B cell (primary cell): ENCODE data around the gene CATSPERD. TPM values are rescaled to one million over a fixed set of nuclear protein-coding genes. Genes with fewer than 3 reads are reported as not detected.
"Not testable (repeated sequence)": the region's sequence is repeated elsewhere in the genome, so short reads cannot be mapped to it uniquely, and the experiment has no call there.

ENCODE experiments used
- ATAC-seq: fragments of 200-7000 bp; cut with Tn5 transposase; one replicate; pipeline ENCODE4 v1.10.0; 2021; ENCODE audit warnings: low read depth, mild to moderate bottlenecking, moderate number of reproducible peaks, moderate library complexity
- CTCF ChIA-PET: fragments of 350-600 bp; sonication (Branson Sonifier 250); formaldehyde crosslinking; loops from one replicate; lab custom pipeline; 2021; ENCODE audit warnings: antibody characterized with exemption, inconsistent platforms; lab: Charles Lee
- POLR2A ChIA-PET: fragments of 350-600 bp; sonication (Branson Sonifier 250); formaldehyde crosslinking; loops from one replicate; lab custom pipeline; 2021; ENCODE audit warnings: antibody characterized with exemption; lab: Charles Lee
- DNase-seq: peaks from one replicate; pipeline ENCODE4 v3.0.0; 2013
- H2AFZ ChIP-seq: 2 replicates; pipeline ENCODE4 v1.6.1; 2012; ENCODE audit warnings: mild to moderate bottlenecking, low read depth, low read length; ENCODE audit not compliant: insufficient read depth, poor library complexity, severe bottlenecking
- H3K27ac ChIP-seq, 2 donors: 1 replicate in 1 of 2; 2 replicates in 1 of 2; pipeline ENCODE4 v1.5.1; 2012 to 2013; ENCODE audit warnings: low read length in 2 of 2, mild to moderate bottlenecking in 2 of 2, moderate library complexity in 1 of 2
- H3K27me3 ChIP-seq, 4 experiments: fragments of 200-600 bp in 1 of 4; sonication (generic) in 1 of 4; replicated peaks in 1 of 4; 1 replicate in 2 of 4; 2 replicates in 2 of 4; pipeline versions ENCODE4 v1.6.1 to v1.7.0; 2013 to 2016; ENCODE audit warnings: low read length in 3 of 4, mild to moderate bottlenecking in 2 of 4, mixed read lengths in 1 of 4, moderate library complexity in 1 of 4; ENCODE audit not compliant: insufficient read depth in 4 of 4, control insufficient read depth in 3 of 4; ENCODE audit errors: control extremely low read depth in 1 of 4
- H3K36me3 ChIP-seq, 2 experiments: replicated peaks in 1 of 2; 1 replicate in 1 of 2; 2 replicates in 1 of 2; pipeline versions ENCODE4 v1.6.1 to v1.7.1; 2013; ENCODE audit warnings: low read length in 1 of 2; ENCODE audit not compliant: insufficient read depth in 2 of 2, control insufficient read depth in 1 of 2; ENCODE audit errors: control extremely low read depth in 1 of 2, extremely low read depth in 1 of 2
- H3K4me1 ChIP-seq, 2 donors: fragments of 200-600 bp in 1 of 2; sonication (generic) in 1 of 2; 1 replicate in 1 of 2; 2 replicates in 1 of 2; pipeline versions ENCODE4 v1.5.1 to v1.6.1; 2013 to 2017; ENCODE audit warnings: low read length in 2 of 2; ENCODE audit not compliant: control insufficient read depth in 2 of 2, insufficient read depth in 2 of 2
- H3K4me2 ChIP-seq: replicated peaks from 2 replicates; pipeline ENCODE3; 2012; ENCODE audit warnings: mild to moderate bottlenecking, low read depth, low read length; ENCODE audit not compliant: poor library complexity, severe bottlenecking
- H3K4me3 ChIP-seq, 5 experiments: fragments of 200-600 bp in 1 of 5; sonication (generic) in 1 of 5; 1 replicate in 3 of 5; 2 replicates in 2 of 5; pipeline versions ENCODE4 v1.5.1 to v1.7.0; 2011 to 2016; ENCODE audit warnings: low read length in 4 of 5, mild to moderate bottlenecking in 4 of 5, low read depth in 2 of 5, control low read depth in 1 of 5, moderate library complexity in 1 of 5; ENCODE audit not compliant: insufficient read depth in 1 of 5; ENCODE audit errors: control extremely low read depth in 1 of 5, extremely low read depth in 1 of 5
- H3K79me2 ChIP-seq: fragments of 200-600 bp; sonication (generic); one replicate; pipeline ENCODE4 v1.6.0; 2016; ENCODE audit warnings: low read length; ENCODE audit not compliant: control insufficient read depth, insufficient read depth
- H3K9ac ChIP-seq: fragments of 200-600 bp; sonication (generic); 2 replicates; pipeline ENCODE4 v1.6.1; 2017; ENCODE audit warnings: mild to moderate bottlenecking, low read length, moderate library complexity
- H3K9me3 ChIP-seq, 3 donors: one replicate each; pipeline versions ENCODE4 v1.6.1 to v1.7.1; 2013; ENCODE audit warnings: low read length in 2 of 3; ENCODE audit not compliant: control insufficient read depth in 2 of 3, insufficient read depth in 1 of 3; ENCODE audit errors: control extremely low read depth in 1 of 3
- H4K20me1 ChIP-seq: 2 replicates; pipeline ENCODE4 v1.6.0; 2012; ENCODE audit warnings: mild to moderate bottlenecking, low read length; ENCODE audit not compliant: insufficient read depth, control insufficient read depth, poor library complexity, severe bottlenecking
- H3K27ac Mint-ChIP-seq: one replicate; pipeline ENCODE4 v1.8.0; 2021; ENCODE audit warnings: mixed read lengths
- H3K27me3 Mint-ChIP-seq: one replicate; pipeline ENCODE4 v1.8.0; 2021; ENCODE audit warnings: mixed read lengths
- H3K4me1 Mint-ChIP-seq: one replicate; pipeline ENCODE4 v1.8.0; 2021; ENCODE audit warnings: mixed read lengths
- H3K4me3 Mint-ChIP-seq: one replicate; pipeline ENCODE4 v1.8.0; 2021; ENCODE audit warnings: mixed read lengths
- H3K9me3 Mint-ChIP-seq: one replicate; pipeline ENCODE4 v1.8.0; 2022; ENCODE audit warnings: mixed read lengths; ENCODE audit not compliant: insufficient read depth
- CTCF ChIP-seq: fragments of 200-600 bp; IDR thresholded peaks from one replicate; pipeline ENCODE4 v1.8.0; 2022; ENCODE audit warnings: antibody characterized with exemption, mild to moderate bottlenecking
- EZH2 ChIP-seq: IDR thresholded peaks from 2 replicates; pipeline ENCODE4 v1.6.1; 2012; ENCODE audit warnings: borderline replicate concordance, low read depth, mild to moderate bottlenecking, moderate library complexity, low read length; ENCODE audit not compliant: insufficient read depth, poor library complexity, severe bottlenecking
- WGBS: methylation state at CpG from one replicate; pipeline ENCODE4 v1.1.5; 2013; ENCODE audit warnings: missing lambda C conversion rate; ENCODE audit not compliant: insufficient coverage; 5-methylcytosine and 5-hydroxymethylcytosine counted together
- intact Hi-C: fragments of 100-400 bp; cut with micrococcal nuclease; formaldehyde crosslinking; loops from one replicate; pipeline ENCODE4 v1.10.0; 2022
- polyA plus RNA-seq: library from polyadenylated mRNA; depleted of rRNA; stranded (reverse); fragments of >200 nt; gene quantifications from 2 replicates; pipeline ENCODE4 v1.2.3, GENCODE V29; 2012
- total RNA-seq, 2 donors: library from RNA; stranded (reverse); fragments of 120-200 nt in 1 of 2; gene quantifications; 1 replicate in 1 of 2; 2 replicates in 1 of 2; pipeline versions ENCODE4 v1.2.3 to v1.2.4, GENCODE V29; 2013 to 2022

CATSPERD gene
- total and polyA plus RNA-seq, 2 donors (not counting 1 experiment from before 2014, with no cell fraction given), result not detected

GRCh38 chr19:5733172-5733571 lies 12.7 kb downstream of the CATSPERD start:
- H3K27ac ChIP-seq, H3K4me1 ChIP-seq, H3K4me3 ChIP-seq, H3K27me3 ChIP-seq, H3K79me2 ChIP-seq, H3K9me3 ChIP-seq, H3K9me3 Mint-ChIP-seq, H3K36me3 ChIP-seq, ATAC-seq, DNase-seq, H3K4me2 ChIP-seq, H3K27ac Mint-ChIP-seq, H4K20me1 ChIP-seq, CTCF ChIA-PET, H2AFZ ChIP-seq, H3K4me3 Mint-ChIP-seq, H3K9ac ChIP-seq, H3K27me3 Mint-ChIP-seq, H3K4me1 Mint-ChIP-seq, intact Hi-C loops: not testable (repeated sequence)
- 100% methylated on average over 2 of the region's 2 CpGs for WGBS
- POLR2A ChIA-PET, result interaction anchor here (0.6 kb wide), 1 partner anchor 758 kb away, joined by 9 read pairs; no protein-coding TSS in a partner anchor

GRCh38 chr19:5738423-5738822 lies 18.0 kb downstream of the CATSPERD start:
- Mint-ChIP-seq H3K9me3 (no peaks in the 10 kb centered on the region), H3K27me3 (peaks cover 7% of the 10 kb centered on the region), H3K4me3 (no peak overlapping the region), H3K4me1 (no peaks in the 10 kb centered on the region), H3K27ac (no peak overlapping the region)
- Histone ChIP-seq H3K9me3 (peaks cover 0 to 8% (median 4%) of the 10 kb centered on the region in 3 donors), H3K79me2 (no peaks in the 10 kb centered on the region), H3K4me1 (no peaks in the 10 kb centered on the region), H3K4me3 (no peak overlapping the region), H3K9ac (no peak overlapping the region), H3K27me3 (no peaks in the 10 kb centered on the region), H3K36me3 (no peaks in the 10 kb centered on the region), H3K27ac (no peak overlapping the region), H2AFZ (no peak overlapping the region), H4K20me1 (no peaks in the 10 kb centered on the region), H3K4me2 (no peak overlapping the region)
- 89% methylated on average over 6 of the region's 8 CpGs for WGBS
- DNase-seq (no peak), ATAC-seq (no peak)
- POLR2A ChIA-PET, result no interaction called here
- TF ChIP-seq EZH2 (no peak), CTCF (no peak)
- CTCF ChIA-PET, result no interaction called here
- intact Hi-C loops, result no loop called here
